GM23338 (cell line): ENCODE data around the gene CEP72.

Experiments used
- CREB1 ChIP-seq: fragments of 250-450 bp; sonication (Bioruptor Pico); IDR thresholded peaks from 2 replicates; pipeline ENCODE4 v1.5.0; 2020; ENCODE audit warnings: low read depth, mild to moderate bottlenecking, moderate library complexity
- CTCF ChIP-seq, 2 experiments: fragments of 200-600 bp in 1 of 2; sonication (generic) in 1 of 2; conservative IDR thresholded peaks; 2 replicates each; pipeline versions ENCODE4 v1.5.1 to v1.6.1; 2016 to 2017; ENCODE audit warnings: antibody characterized with exemption in 2 of 2, low read depth in 2 of 2, mild to moderate bottlenecking in 2 of 2, moderate library complexity in 1 of 2
- EZH2 ChIP-seq: fragments of 200-600 bp; sonication (generic); IDR thresholded peaks from one replicate; pipeline ENCODE4 v1.8.0; 2017; ENCODE audit warnings: antibody characterized with exemption, mild to moderate bottlenecking, low read depth; ENCODE audit not compliant: unreplicated experiment
- EZH2phosphoT487 ChIP-seq: fragments of 200-600 bp; sonication (generic); IDR thresholded peaks from one replicate; pipeline ENCODE4 v1.8.1; 2018; ENCODE audit warnings: antibody characterized with exemption; ENCODE audit not compliant: unreplicated experiment
- JUNB ChIP-seq: IDR thresholded peaks from one replicate; pipeline ENCODE4 v1.6.1; 2016; ENCODE audit warnings: antibody characterized with exemption; ENCODE audit not compliant: unreplicated experiment
- NANOG ChIP-seq: IDR thresholded peaks from 2 replicates; pipeline ENCODE4 v1.6.1; 2016; ENCODE audit warnings: antibody characterized with exemption, borderline replicate concordance
- POLR2AphosphoS5 ChIP-seq: IDR thresholded peaks from 2 replicates; pipeline ENCODE4 v1.6.1; 2016; ENCODE audit warnings: antibody characterized with exemption, low read depth
- REST ChIP-seq: IDR thresholded peaks from one replicate; pipeline ENCODE4 v1.6.1; 2018; ENCODE audit warnings: antibody characterized with exemption; ENCODE audit not compliant: unreplicated experiment
- STAT1 ChIP-seq: IDR thresholded peaks from one replicate; pipeline ENCODE4 v1.6.1; 2016; ENCODE audit warnings: antibody characterized with exemption; ENCODE audit not compliant: unreplicated experiment

GRCh38 chr5:600886-601541 lies 11.1 kb upstream of the CEP72 start:
- TF ChIP-seq POLR2AphosphoS5 (no peak), REST (no peak), JUNB (no peak), CTCF (conservative IDR thresholded peaks at IDR 0.05; ENCODE audit: low read depth in 2 of 2) (no peak), EZH2phosphoT487 (no peak), STAT1 (no peak), EZH2 (no peak), CREB1 (CRISPR knock-in tag) (no peak), NANOG (no peak)
